GM19240 (cell line): ENCODE measurements around the gene CHST4.
"Not testable (repeated sequence)": the region's sequence is repeated elsewhere in the genome, so short reads cannot be mapped to it uniquely, and the experiment has no call there.

Experiments used
- DNase-seq: peaks from one replicate; pipeline ENCODE4 v3.0.0; 2011; ENCODE audit warnings: low spot score; ENCODE audit not compliant: insufficient read length

CHST4 gene

GRCh38 chr16:71524566-71525553, 1.4 kb upstream of the CHST4 start:
- DNase-seq: no peak

- DNase-seq: no peak
These were observed 2.0 kb downstream of the CHST4 start for GRCh38 chr16:71528257-71528656.

GRCh38 chr16:71528863-71529262, 2.6 kb downstream of the CHST4 start:
- no peak for DNase-seq

GRCh38 chr16:71532366-71532765, 6.1 kb downstream of the CHST4 start:
- no peak for DNase-seq

GRCh38 chr16:71536752-71537499, 10.7 kb downstream of the CHST4 start:
- no peak for DNase-seq

GRCh38 chr16:71537643-71538042, 11.4 kb downstream of the CHST4 start:
- peak; percentile 19 for DNase-seq

- DNase-seq: no peak
These were observed 16.2 kb downstream of the CHST4 start for GRCh38 chr16:71542377-71542776.

GRCh38 chr16:71547168-71547567, 20.9 kb downstream of the CHST4 start:
- DNase-seq: no peak

- no peak for DNase-seq
These were observed 26.7 kb downstream of the CHST4 start for GRCh38 chr16:71552698-71553503.

GRCh38 chr16:71555230-71555891, 29.1 kb downstream of the CHST4 start:
- DNase-seq: no peak

- no peak for DNase-seq
These were observed 31.1 kb downstream of the CHST4 start for GRCh38 chr16:71557299-71557698.

- no peak for DNase-seq
These were observed 31.8 kb downstream of the CHST4 start for GRCh38 chr16:71557954-71558582.

GRCh38 chr16:71559855-71560254, 33.6 kb downstream of the CHST4 start:
- no peak for DNase-seq

GRCh38 chr16:71561886-71562285, 35.7 kb downstream of the CHST4 start:
- not testable (repeated sequence) for DNase-seq

- DNase-seq: no peak
These were observed 36.3 kb downstream of the CHST4 start for GRCh38 chr16:71562552-71562951.

- peak; percentile 90 for DNase-seq
These were observed 38.2 kb downstream of the CHST4 start for GRCh38 chr16:71564335-71564967.

- DNase-seq: no peak
These were observed 39.8 kb downstream of the CHST4 start for GRCh38 chr16:71565812-71566700.

GRCh38 chr16:71567931-71568330, 41.7 kb downstream of the CHST4 start:
- DNase-seq: no peak

GRCh38 chr16:71568551-71568950, 42.3 kb downstream of the CHST4 start:
- no peak for DNase-seq
